Spleen (tissue), 7 donors: ENCODE data around the gene IL12RB2.

Experiments used
- POLR2AphosphoS5 ChIP-seq, 3 donors: sonication (generic); formaldehyde crosslinking; IDR thresholded peaks; one replicate each; pipeline ENCODE4 v1.5.1; 2017; ENCODE audit warnings: antibody characterized with exemption in 3 of 3
- TF ChIP-seq, protein P1 (sequence below), 11 experiments: fragments of 200-600 bp in 7 of 11; fragments of 450-650 bp in 4 of 11; sonication (generic) in 4 of 11; IDR thresholded peaks in 8 of 11; conservative IDR thresholded peaks in 3 of 11; 1 replicate in 7 of 11; 2 replicates in 4 of 11; pipeline versions ENCODE4 v1.4.0 to v1.8.0; 2016 to 2021; ENCODE audit warnings: antibody characterized with exemption in 11 of 11, inconsistent platforms in 4 of 11, mild to moderate bottlenecking in 1 of 11
- donor health status: DM: no; HTN: no; CAD: no; lungs with moderate emphysema.
- donor health status: DM: no; HTN: no; CAD: no.
- donor health status: DM: no; HTN: no; CAD: no.

DNA sequence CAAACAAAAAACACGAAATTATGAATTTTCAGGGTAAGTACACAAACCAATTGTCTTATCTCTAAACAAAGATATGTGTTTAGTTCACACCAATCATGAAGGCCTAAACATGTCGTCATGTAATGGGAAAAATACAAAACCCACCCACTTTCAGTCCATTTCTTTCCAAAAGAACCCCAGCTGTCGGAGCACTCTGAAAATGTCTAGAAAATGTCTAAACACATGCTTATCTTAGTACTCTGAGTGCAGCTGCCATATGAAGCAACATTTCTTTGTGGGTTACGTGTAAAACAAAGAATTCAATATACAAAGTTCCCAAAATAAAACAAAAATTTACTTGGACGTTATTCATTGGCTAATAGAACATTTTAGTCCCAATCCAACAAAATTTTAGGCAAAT is 99.8 kb downstream of the IL12RB2 start:
- no peak for TF ChIP-seq POLR2AphosphoS5 (IDR thresholded peaks at IDR 0.05)
- TF ChIP-seq, protein P1, sequence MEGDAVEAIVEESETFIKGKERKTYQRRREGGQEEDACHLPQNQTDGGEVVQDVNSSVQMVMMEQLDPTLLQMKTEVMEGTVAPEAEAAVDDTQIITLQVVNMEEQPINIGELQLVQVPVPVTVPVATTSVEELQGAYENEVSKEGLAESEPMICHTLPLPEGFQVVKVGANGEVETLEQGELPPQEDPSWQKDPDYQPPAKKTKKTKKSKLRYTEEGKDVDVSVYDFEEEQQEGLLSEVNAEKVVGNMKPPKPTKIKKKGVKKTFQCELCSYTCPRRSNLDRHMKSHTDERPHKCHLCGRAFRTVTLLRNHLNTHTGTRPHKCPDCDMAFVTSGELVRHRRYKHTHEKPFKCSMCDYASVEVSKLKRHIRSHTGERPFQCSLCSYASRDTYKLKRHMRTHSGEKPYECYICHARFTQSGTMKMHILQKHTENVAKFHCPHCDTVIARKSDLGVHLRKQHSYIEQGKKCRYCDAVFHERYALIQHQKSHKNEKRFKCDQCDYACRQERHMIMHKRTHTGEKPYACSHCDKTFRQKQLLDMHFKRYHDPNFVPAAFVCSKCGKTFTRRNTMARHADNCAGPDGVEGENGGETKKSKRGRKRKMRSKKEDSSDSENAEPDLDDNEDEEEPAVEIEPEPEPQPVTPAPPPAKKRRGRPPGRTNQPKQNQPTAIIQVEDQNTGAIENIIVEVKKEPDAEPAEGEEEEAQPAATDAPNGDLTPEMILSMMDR (IDR thresholded peaks at IDR 0.05 in 8 of 11, conservative IDR thresholded peaks at IDR 0.05 in 3 of 11), result no peak
